K562 (cell line): ENCODE data around the gene RBM4B. TPM values are rescaled to one million over a fixed set of nuclear protein-coding genes. Genes with fewer than 3 reads are reported as not detected.
A peak's percentile ranks its signal among the peaks of the same experiment; 100 is the strongest.

Experiments
- CHD4 ChIP-seq: fragments of 200-600 bp; sonication (generic); IDR thresholded peaks from 3 replicates; pipeline ENCODE4 v1.6.1; 2012; ENCODE audit warnings: low read depth, mild to moderate bottlenecking, mixed read lengths, low read length, inconsistent platforms; ENCODE audit not compliant: insufficient read depth, insufficient replicate concordance, poor library complexity, severe bottlenecking
- GTF2F1 ChIP-seq: IDR thresholded peaks from 2 replicates; pipeline ENCODE4 v1.6.1; 2011; ENCODE audit warnings: low read depth, low read length, improper control_type of control experiment
- NFIX ChIP-seq: fragments of 250-450 bp; sonication (Bioruptor Pico); IDR thresholded peaks from 2 replicates; pipeline ENCODE4 v1.4.0; 2020; ENCODE audit warnings: low read depth, mild to moderate bottlenecking, moderate library complexity
- NFXL1 ChIP-seq: fragments of 450-650 bp; formaldehyde crosslinking; IDR thresholded peaks from 2 replicates; pipeline ENCODE4 v1.4.0; 2021; ENCODE audit warnings: mild to moderate bottlenecking
- SIN3A ChIP-seq, 2 experiments: fragments of 150-350 bp in 1 of 2; IDR thresholded peaks; 2 replicates each; pipeline ENCODE4 v1.6.1; 2011 to 2016; ENCODE audit warnings: borderline replicate concordance in 2 of 2, low read depth in 2 of 2, low read length in 2 of 2, mild to moderate bottlenecking in 2 of 2, moderate library complexity in 2 of 2; ENCODE audit not compliant: control insufficient read depth in 1 of 2
- SMARCA5 ChIP-seq: fragments of 450-650 bp; IDR thresholded peaks from 2 replicates; pipeline ENCODE4 v1.6.1; 2016
- ZBTB7A ChIP-seq: IDR thresholded peaks from 2 replicates; pipeline ENCODE4 v1.6.1; 2011; ENCODE audit warnings: low read depth, mild to moderate bottlenecking, low read length, moderate library complexity, borderline replicate concordance; ENCODE audit not compliant: control insufficient read depth
- ZKSCAN3 ChIP-seq: fragments of 250-450 bp; sonication (Bioruptor Pico); IDR thresholded peaks from 2 replicates; pipeline ENCODE4 v1.4.0; 2020
- ZNF12 ChIP-seq: sonication (generic); formaldehyde crosslinking; IDR thresholded peaks from 2 replicates; pipeline ENCODE4 v1.4.0; 2020; ENCODE audit warnings: mild to moderate bottlenecking, missing genetic modification reagents
- ZNF184 ChIP-seq: sonication (generic); formaldehyde crosslinking; IDR thresholded peaks from 2 replicates; pipeline ENCODE4 v1.5.0; 2020; ENCODE audit warnings: missing genetic modification reagents
- ZNF408 ChIP-seq: fragments of 250-450 bp; sonication (Bioruptor Pico); IDR thresholded peaks from 2 replicates; pipeline ENCODE4 v1.4.0; 2020; ENCODE audit warnings: low read depth, mild to moderate bottlenecking, moderate library complexity
- ZNF695 ChIP-seq: fragments of 450-650 bp; formaldehyde crosslinking; IDR thresholded peaks from 2 replicates; pipeline ENCODE4 v1.4.0; 2020; ENCODE audit warnings: mild to moderate bottlenecking, moderate library complexity
- polyA plus RNA-seq, 8 experiments: library from polyadenylated mRNA; depleted of rRNA in 4 of 8; stranded (reverse) in 5 of 8; unstranded in 3 of 8; fragments of >200 nt; fragmentation: Nextera tagmentation in 2 of 8; fragmentation: Illumina TruSeq in 1 of 8; extraction: Ambion mirVana in 2 of 8; extraction: Trizol in 1 of 8; gene quantifications; 2 replicates each; pipeline versions ENCODE4 v1.2.1 to v1.2.3, GENCODE V29; 2011 to 2014; ENCODE audit warnings: inconsistent platforms in 1 of 8, missing spikeins in 1 of 8
- total RNA-seq, 7 experiments: library from RNA; depleted of rRNA in 6 of 7; stranded (reverse); fragments of >200 nt in 6 of 7; fragmentation: Illumina TruSeq in 2 of 7; extraction: Trizol in 2 of 7; gene quantifications; 2 replicates each; pipeline versions ENCODE4 v1.2.1 to v1.2.3, GENCODE V29; 2011 to 2021; ENCODE audit warnings: low replicate concordance in 1 of 7
- TF ChIP-seq, protein P1 (sequence below), 2 experiments: fragments of 450-650 bp in 1 of 2; sonication (generic) in 1 of 2; formaldehyde crosslinking in 1 of 2; IDR thresholded peaks in 1 of 2; conservative IDR thresholded peaks in 1 of 2; 2 replicates each; pipeline versions ENCODE4 v1.6.1 to v1.8.1; 2016 to 2023; ENCODE audit warnings: mild to moderate bottlenecking in 2 of 2, moderate library complexity in 2 of 2, inconsistent platforms in 1 of 2, missing genetic modification reagents in 1 of 2
- TF ChIP-seq, protein P2 (sequence below): fragments of 450-650 bp; formaldehyde crosslinking; conservative IDR thresholded peaks from 2 replicates; pipeline ENCODE4 v1.4.0; 2022; ENCODE audit warnings: mild to moderate bottlenecking, missing genetic modification characterization
- TF ChIP-seq, protein P3 (sequence below): fragments of 450-650 bp; formaldehyde crosslinking; IDR thresholded peaks from 2 replicates; pipeline ENCODE4 v1.4.0; 2022; ENCODE audit warnings: mild to moderate bottlenecking, moderate library complexity

The RBM4B gene
- total and polyA plus RNA-seq, 9 of the 15 experiments (the other 6 are each of a cell fraction or from before 2014, with no cell fraction given): 14.6 to 39.9 (median 23.3) TPM

DNA sequence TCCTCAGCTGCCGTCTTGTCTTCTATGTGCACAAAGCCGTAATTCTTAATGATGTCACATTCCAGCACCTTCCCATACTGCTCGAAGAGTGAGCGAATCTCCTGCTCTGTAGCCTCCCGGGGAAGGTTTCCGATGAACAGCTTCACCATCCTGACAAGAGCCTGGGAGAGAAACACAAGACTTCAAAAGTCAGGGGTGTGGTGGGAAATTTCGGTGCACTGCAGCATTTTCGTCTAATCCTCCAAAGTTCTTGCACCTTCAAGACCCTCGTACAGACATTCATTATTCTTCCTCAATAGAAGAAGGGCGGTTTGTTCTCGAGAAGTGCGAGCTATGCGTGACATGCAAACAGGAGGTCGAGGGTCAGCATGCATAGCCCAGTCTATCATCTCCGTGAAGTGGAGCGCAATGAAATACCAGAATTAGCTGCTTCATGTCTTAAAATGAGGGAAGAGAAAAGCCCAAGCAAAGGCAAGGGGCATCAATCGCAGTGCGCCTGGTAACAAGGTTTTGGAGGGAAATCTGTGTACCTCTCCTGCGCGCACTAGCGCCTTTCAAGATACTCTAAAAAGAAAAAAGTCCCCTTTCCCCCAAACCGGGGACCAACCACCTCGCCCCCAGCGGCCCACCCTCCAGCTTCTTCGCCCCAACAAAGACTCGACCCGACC, 622 bp downstream of the RBM4B start (continued):
- TF ChIP-seq CHD4: no peak
- TF ChIP-seq ZNF408 (CRISPR knock-in tag): no peak
- no peak for TF ChIP-seq NFIX
- TF ChIP-seq ZNF695 (CRISPR knock-in tag): no peak
- TF ChIP-seq GTF2F1: no peak
- no peak for TF ChIP-seq ZBTB7A
- TF ChIP-seq ZKSCAN3: no peak
- no peak for TF ChIP-seq SMARCA5
- TF ChIP-seq, protein P1, sequence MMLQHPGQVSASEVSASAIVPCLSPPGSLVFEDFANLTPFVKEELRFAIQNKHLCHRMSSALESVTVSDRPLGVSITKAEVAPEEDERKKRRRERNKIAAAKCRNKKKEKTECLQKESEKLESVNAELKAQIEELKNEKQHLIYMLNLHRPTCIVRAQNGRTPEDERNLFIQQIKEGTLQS (IDR thresholded peaks at IDR 0.05): no peak
- TF ChIP-seq, protein P1 (CRISPR knock-in tag; conservative IDR thresholded peaks at IDR 0.05): no peak
- no peak for TF ChIP-seq ZNF184 (CRISPR knock-in tag)
- TF ChIP-seq SIN3A (IDR thresholded peaks at IDR 0.05; ENCODE audit: borderline replicate concordance in 2 of 2, control insufficient read depth in 1 of 2, low read depth in 2 of 2, low read length in 2 of 2): 0 out of 4 replicates have a peak, but pooled peaks of 1 of the 2 experiments have one; percentile 14
- TF ChIP-seq, protein P2, sequence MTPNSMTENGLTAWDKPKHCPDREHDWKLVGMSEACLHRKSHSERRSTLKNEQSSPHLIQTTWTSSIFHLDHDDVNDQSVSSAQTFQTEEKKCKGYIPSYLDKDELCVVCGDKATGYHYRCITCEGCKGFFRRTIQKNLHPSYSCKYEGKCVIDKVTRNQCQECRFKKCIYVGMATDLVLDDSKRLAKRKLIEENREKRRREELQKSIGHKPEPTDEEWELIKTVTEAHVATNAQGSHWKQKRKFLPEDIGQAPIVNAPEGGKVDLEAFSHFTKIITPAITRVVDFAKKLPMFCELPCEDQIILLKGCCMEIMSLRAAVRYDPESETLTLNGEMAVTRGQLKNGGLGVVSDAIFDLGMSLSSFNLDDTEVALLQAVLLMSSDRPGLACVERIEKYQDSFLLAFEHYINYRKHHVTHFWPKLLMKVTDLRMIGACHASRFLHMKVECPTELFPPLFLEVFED: no peak
- TF ChIP-seq NFXL1 (CRISPR knock-in tag): no peak
- peak; percentile 58; the same call in 1 of the 2 replicates for TF ChIP-seq ZNF12 (CRISPR knock-in tag)
- TF ChIP-seq, protein P3, sequence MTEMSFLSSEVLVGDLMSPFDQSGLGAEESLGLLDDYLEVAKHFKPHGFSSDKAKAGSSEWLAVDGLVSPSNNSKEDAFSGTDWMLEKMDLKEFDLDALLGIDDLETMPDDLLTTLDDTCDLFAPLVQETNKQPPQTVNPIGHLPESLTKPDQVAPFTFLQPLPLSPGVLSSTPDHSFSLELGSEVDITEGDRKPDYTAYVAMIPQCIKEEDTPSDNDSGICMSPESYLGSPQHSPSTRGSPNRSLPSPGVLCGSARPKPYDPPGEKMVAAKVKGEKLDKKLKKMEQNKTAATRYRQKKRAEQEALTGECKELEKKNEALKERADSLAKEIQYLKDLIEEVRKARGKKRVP (CRISPR knock-in tag): no peak
